ENCODE data around the gene INPP1. TPM values are rescaled to one million over a fixed set of nuclear protein-coding genes. Genes with fewer than 3 reads are reported as not detected.
A peak's percentile ranks its signal among the peaks of the same experiment; 100 is the strongest.

INPP1 gene
- total RNA-seq, 4 donors from 2014 or later: 10.9 to 12.0 (median 11.9) TPM

- DNase-seq (ENCODE audit: low spot score in 2 of 2): no peak
- no peak overlapping the region for H3K4me3 ChIP-seq (ENCODE audit: low read depth, poor library complexity, severe bottlenecking)
- intact Hi-C loops (cut with DNase I; ENCODE audit: low total_unique reads): loop anchor here (10.0 kb wide), 1 partner anchor 248 kb away; no protein-coding TSS in a partner anchor
- no peak for TF ChIP-seq POLR2A (IDR thresholded peaks at IDR 0.05)
- no peak for TF ChIP-seq CTCF (IDR thresholded peaks at IDR 0.05)
- 43 to 48% methylated on average over 11 of the region's 11 CpGs for WGBS, 2 donors
These were observed 63.9 kb downstream of the INPP1 start for GRCh38 chr2:190407246-190407661.

- TF ChIP-seq POLR2A (IDR thresholded peaks at IDR 0.05): peak in 1 of 2 donors; percentile 19
- TF ChIP-seq CTCF (IDR thresholded peaks at IDR 0.05): no peak
- DNase-seq (ENCODE audit: low spot score in 2 of 2): peak; percentile 29 to 89
- intact Hi-C loops (cut with DNase I; ENCODE audit: low total_unique reads): loop anchor here (10.0 kb wide), 1 partner anchor 247 kb away; no protein-coding TSS in a partner anchor
- peak within 1 kb of the TSS; percentile 68 for H3K4me3 ChIP-seq (ENCODE audit: low read depth, poor library complexity, severe bottlenecking)
- WGBS, 2 donors: 6 to 7% methylated on average over 14 to 16 of the region's 98 CpGs
These were observed 64.5 kb downstream of the INPP1 start, which contains the start of gene MFSD6 for GRCh38 chr2:190407662-190408537. MFSD6 (plus strand) TSS chr2:190408355; CDS start chr2:190436030, 27,675 bp downstream.

GRCh38 chr2:190408538-190409271, 65.3 kb downstream of the INPP1 start:
- DNase-seq (ENCODE audit: low spot score in 2 of 2): peak; percentile 37 to 89
- peak overlapping the region; percentile 68 for H3K4me3 ChIP-seq (ENCODE audit: low read depth, poor library complexity, severe bottlenecking)
- intact Hi-C loops (cut with DNase I; ENCODE audit: low total_unique reads): loop anchor here (10.0 kb wide), 1 partner anchor 246 kb away; no protein-coding TSS in a partner anchor
- WGBS, 2 donors: 1 to 3% methylated on average over 21 to 41 of the region's 54 CpGs
- TF ChIP-seq POLR2A (IDR thresholded peaks at IDR 0.05) (no peak), CTCF (IDR thresholded peaks at IDR 0.05) (no peak)

- intact Hi-C loops (cut with DNase I; ENCODE audit: low total_unique reads): loop anchor here (10.0 kb wide), 1 partner anchor 245 kb away; no protein-coding TSS in a partner anchor
- no peak for DNase-seq (ENCODE audit: low spot score in 2 of 2)
- no peak overlapping the region for H3K4me3 ChIP-seq (ENCODE audit: low read depth, poor library complexity, severe bottlenecking)
- no peak for TF ChIP-seq POLR2A (IDR thresholded peaks at IDR 0.05)
- no peak for TF ChIP-seq CTCF (IDR thresholded peaks at IDR 0.05)
- WGBS, 2 donors: 25 to 29% methylated on average over 2 of the region's 2 CpGs
These were observed 66.2 kb downstream of the INPP1 start for GRCh38 chr2:190409616-190410015.

GRCh38 chr2:190410166-190410565, 66.8 kb downstream of the INPP1 start:
- H3K4me3 ChIP-seq (ENCODE audit: low read depth, poor library complexity, severe bottlenecking): no peak overlapping the region
- intact Hi-C loops (cut with DNase I; ENCODE audit: low total_unique reads): no loop called here
- WGBS, 2 donors: 43 to 59% methylated on average over 3 of the region's 3 CpGs
- TF ChIP-seq CTCF (IDR thresholded peaks at IDR 0.05): no peak
- TF ChIP-seq POLR2A (IDR thresholded peaks at IDR 0.05): no peak
- no peak for DNase-seq (ENCODE audit: low spot score in 2 of 2)
